ENCODE results near the gene RIPOR3.
"Not testable (repeated sequence)": the region's sequence is repeated elsewhere in the genome, so short reads cannot be mapped to it uniquely, and the experiment has no call there.

The RIPOR3 gene

DNA sequence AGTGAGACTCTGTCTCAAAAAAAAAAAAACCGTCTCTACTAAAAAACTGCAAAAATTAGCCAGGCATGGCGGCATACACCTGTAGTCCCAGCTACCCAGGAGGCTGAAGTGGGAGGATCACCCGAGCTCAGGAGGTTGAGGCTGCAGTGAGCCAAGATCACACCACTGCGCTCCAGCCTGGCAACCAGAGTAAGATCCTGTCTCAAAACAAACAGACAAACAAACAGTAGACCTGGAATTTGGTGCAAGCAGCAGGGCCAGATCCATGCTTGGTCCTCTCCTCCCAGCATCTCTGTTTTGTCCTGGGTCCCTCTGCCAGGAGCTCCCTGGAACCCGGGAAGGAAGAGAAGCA lies 11.6 kb downstream of the RIPOR3 start:
- DNase-seq, result no peak

DNA sequence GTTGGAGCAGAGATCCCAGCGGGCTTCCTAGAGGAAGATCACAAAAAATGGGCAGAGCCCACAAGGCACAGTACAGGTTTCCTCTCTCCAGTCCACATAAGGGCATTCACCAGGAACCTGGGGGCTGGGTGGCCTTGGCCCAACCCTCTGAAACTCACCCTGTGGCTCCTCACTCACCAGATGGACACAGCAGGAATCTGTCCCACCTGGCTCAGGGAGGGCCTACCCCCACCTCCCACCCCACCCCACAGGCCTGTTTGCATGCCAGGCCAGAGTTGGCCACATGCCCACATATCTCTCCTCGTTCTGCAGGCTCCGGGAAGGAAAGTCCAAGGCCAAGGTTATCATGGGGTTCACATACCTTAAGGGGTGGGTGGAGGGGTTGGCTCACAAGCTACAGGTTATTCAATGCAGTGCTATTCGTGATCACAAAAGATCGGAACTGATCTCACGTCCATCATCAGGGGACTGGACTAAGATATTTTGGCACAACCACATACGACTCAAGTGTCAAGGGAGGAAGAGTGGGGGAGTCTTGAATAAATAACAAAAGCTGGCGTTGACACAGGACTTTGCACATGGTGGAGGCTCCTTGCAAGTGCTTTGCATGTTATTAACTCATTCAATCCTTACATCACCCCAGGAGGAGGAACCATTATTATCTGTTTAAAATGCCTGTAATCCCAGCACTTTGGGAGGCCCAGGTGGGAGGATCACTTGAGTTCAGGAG lies 13.0 kb downstream of the RIPOR3 start:
- DNase-seq, result no peak

DNA sequence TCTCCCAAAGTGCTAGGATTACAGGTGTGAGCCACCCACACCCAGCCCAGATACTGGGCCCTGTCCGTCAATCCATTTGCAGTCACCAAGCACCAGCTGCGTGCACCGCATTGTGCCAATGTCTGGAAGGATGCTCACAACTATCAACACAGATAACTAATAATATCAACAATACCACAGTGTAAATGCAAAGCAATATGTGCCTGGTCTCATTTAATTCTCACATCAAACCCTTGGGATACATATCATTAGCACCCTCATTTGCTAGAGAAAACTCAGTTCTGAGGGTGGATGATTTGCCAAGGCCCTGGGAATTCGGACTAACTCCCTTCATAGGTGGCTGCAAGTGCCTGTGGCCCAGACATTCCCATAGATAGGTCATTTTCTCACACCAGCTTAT lies 14.5 kb downstream of the RIPOR3 start:
- DNase-seq, result no peak

DNA sequence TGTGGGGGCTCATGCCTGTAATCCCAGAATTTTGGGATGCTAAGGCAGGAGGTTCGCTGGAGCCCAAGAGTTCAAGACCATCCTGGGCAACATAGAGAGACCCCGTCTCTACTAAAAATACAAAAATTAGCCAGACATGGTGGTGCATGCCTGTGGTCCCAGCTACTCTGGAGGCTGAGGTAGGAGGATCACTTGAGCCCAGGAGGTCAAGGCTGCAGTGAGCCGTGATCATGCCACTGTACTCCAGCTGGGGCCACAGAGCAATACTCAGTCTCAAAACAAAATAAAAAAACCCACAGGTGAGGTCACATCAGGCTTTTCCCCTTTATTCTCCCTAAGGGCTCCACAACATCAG lies 15.0 kb downstream of the RIPOR3 start:
- not testable (repeated sequence) for DNase-seq

- DNase-seq, result no peak
Measured at GRCh38 chr20:50675671-50676376, 15.5 kb downstream of the RIPOR3 start.

DNA sequence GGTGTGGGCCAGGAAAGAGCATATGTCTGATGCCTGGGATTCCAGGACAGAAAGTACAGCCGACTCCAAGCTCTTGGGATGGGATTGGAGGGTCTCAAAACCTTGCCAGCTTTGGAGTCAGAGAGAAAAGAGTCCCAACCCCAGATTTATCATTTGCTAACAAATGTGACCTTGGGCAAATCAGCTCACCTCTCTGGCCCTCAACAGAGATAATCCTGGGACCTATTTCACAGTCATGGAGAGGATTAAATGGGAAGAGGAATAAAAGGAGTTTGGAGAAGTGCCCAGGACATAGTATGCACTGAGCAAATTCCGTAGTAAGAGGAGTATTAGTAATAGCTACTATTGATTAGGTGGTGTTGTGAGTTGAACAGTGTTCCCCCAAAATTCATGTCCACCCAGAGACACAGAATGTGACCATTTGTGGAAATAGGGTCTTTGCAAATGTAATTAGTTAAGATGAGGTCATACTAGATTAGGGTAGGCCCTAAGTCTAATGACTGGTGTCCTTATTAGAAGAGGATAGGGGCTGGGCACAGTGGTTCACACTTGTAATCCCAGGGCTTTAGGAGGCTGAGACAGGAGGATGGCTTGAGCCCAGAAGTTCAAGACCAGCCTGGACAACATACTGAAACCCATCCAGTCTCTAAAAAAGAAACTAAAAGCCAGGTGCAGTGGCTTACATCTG lies 17.1 kb downstream of the RIPOR3 start:
- no peak for DNase-seq

DNA sequence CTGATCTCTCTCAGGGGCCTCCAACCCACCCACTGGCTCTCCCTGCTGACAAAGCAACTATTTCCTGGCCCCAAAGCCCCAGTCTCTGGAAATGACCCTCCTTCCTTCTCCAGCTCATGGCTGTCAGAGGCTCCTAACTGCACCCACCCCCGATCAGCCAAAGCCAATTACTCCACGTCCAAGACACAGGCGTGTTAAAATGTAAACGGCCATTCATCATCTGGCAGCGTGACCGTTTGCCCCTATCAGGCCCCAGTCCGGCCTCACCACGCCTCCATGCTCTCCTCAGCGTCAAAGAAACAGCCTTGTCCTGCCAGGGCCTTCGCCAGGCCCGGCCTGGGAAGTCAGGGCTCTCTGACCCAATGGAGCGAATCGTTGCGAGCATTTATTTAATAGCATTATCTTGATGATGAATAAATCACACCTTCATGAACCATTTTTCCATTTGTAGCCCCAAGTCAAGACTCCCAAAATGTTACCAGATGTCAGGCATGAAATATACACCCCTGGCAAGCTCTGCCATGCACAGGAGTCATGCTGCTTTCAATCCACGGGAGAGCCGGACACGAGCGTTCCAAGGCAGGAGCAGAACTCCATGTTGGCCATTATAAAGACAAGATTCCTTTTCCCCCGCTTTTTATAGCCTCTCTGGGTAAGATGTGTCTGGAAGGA lies 17.7 kb downstream of the RIPOR3 start:
- no peak for DNase-seq

GRCh38 chr20:50673146-50673465 lies 18.2 kb downstream of the RIPOR3 start:
- DNase-seq, result no peak

DNA sequence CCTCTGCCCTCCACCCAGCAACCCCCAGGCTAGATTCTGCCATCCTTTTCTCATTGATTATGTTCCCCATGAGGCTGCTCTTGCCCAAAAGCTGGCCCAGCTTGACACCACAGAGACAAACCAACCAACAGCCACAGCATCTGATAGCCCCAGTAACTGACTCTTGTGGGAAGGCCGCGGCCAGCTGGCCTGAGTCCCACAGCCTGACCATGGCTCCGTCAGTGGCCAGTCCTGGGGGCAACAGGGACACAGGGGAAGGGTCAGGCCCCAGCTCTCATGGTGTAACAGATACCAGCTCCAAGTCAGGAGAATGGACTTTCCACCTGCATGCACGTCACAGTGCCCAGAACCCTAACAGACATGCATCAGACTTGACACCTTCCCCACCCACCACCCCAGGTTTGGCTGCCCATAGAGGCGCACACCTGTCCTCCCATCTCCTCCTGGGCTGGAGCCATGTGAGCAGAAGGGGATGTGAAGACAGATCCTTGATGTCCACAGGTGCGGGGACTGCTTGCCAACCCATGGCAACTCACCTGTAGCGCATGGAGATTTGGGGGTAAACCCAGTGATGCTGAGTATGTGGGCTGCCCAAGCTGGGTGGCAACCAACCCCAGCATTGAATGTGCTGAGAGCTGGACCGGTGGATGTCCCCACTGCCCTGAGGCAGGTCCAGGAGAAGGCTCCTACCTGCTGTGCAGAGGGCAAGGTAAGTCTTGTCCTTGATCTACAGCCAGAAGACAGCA lies 18.8 kb downstream of the RIPOR3 start:
- no peak for DNase-seq

DNA sequence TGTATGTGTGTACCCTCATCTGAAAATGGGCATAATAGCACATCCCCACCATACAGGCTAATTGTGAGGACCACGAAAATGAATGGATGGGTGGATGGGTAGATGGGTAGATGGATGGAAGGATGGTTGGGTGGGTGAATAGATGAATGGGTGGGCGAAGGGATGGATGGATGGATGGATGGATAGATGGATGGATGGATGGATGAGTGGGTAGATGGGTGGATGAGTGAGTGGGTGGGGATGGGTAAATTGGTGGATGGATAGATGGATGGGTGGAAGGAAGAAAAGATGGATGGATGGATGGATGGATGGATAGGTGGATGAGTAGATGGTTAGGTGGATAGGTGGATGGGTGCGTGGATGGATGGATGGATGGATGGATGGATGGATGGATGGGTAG lies 19.7 kb downstream of the RIPOR3 start:
- no peak for DNase-seq

DNA sequence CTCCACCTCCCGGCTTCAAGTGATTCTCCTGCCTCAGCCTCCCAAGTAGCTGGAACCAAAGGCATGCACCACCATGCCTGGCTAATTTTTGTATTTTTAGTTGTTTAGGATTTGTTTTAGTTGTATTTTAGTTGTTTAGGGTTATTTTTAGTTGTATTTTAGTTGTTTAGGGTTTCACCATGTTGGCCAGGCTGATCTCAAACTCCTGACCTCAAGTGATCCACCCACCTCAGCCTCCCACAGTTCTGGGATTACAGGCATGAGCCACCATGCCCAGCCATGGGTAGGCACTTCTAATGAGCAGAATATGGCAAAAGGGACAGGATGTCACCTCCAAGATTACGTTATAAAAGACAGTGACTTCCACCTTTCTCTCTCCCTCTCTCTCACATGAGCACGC lies 20.3 kb downstream of the RIPOR3 start:
- not testable (repeated sequence) for DNase-seq

DNA sequence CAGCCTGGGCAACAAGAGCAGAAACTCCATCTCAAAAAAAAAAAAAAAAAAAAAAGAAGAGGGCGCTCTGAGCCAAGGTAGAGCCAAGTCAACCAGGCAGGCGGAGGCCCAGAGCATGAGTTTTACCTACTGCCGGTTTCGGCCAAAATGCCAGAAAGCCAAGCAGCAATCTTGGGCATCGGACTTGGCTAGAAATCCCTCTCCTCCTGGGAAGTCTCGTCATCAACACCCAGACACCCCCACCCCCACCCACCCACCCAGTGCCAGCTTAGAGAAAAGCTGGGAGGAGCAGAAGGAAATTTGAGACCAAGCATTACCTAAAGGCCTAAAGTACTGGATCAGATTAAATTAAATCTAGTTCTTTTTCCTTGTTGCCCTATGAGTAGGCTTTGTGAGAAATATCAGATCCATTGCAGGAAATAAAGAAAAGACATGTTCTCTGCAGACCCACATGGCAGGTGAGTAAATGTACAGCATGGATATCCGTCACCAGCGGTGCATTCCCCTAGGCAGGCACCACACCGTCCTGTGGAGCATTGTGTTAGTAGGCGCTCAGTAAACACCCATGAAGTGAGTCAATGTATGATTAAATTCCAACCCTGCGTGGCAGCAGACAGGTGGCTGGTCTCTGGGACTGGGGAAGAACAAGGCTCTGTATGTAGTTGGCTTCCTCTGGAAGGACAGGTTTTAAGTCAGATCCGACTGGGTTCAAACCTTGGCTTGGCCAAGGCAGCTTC lies 21.0 kb downstream of the RIPOR3 start:
- no peak for DNase-seq

- DNase-seq, result no peak
Measured at GRCh38 chr20:50668798-50669197, 22.5 kb downstream of the RIPOR3 start.

GRCh38 chr20:50668326-50668725 lies 23.0 kb downstream of the RIPOR3 start:
- no peak for DNase-seq

- DNase-seq, result no peak
Measured at GRCh38 chr20:50666709-50667298, 24.5 kb downstream of the RIPOR3 start.

GRCh38 chr20:50664254-50664653 lies 27.1 kb downstream of the RIPOR3 start:
- DNase-seq, result no peak

DNA sequence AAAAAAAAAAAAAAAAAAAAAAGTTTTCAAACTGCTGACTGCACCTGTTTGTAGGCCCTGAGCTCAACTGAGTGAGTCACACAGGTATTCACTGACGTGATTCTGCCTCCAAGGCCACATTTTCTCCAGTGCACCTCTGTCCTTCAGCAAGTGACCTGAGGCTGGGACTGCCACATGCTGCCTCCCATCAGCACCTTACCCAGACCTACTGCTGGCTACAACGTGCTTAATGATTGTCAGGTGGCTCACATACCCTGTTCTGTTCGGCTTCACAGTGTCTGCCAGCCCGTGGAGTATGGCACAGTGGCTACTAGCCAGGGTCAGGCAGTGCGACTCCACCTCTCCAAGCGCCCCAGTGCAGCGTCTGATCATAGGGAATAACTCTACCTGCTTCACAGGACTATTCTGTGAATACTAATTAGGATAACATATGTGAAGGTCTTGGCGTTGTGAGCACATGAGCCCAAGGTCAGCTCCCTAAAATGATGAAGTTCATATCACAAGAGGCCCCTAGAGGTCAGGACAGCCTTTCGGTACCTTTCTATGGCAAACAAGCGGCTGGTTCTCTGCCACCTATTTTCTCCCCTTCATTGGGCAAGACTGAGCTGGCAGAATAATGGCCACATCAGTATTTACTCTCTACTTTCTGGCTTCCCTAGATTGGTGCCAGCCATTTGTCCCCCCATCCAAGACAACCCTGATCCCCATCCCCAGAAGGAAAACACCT lies 28.1 kb downstream of the RIPOR3 start:
- no peak for DNase-seq

- no peak for DNase-seq
Measured at GRCh38 chr20:50659975-50660670, 31.2 kb downstream of the RIPOR3 start.

DNA sequence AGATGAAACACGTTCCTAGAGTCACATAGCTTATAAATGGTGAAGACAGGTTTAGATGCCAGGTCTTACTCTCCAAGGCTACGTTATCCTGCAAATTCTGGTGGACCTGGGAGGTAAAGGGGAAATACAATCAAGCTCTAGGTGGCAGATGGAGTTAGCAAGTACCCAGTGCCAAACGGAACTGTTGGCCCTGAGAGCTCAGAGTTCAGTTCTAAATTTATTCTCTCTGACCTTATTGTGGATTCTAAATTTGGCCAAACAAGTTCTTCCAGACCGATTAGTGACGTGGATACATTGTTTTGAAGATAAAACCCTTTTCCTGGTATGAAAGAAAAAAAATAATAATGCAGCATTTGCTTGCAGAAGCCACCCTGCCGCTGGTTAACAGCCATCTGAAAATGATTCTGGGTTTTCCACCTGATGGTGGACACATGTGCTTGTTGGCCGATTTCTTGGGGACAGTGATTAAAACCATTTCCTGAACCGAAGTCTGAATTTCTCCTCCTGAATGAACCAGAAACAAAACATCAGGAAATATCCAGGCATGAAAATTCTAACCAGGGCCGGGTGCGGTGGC lies 32.5 kb downstream of the RIPOR3 start:
- DNase-seq, result no peak

DNA sequence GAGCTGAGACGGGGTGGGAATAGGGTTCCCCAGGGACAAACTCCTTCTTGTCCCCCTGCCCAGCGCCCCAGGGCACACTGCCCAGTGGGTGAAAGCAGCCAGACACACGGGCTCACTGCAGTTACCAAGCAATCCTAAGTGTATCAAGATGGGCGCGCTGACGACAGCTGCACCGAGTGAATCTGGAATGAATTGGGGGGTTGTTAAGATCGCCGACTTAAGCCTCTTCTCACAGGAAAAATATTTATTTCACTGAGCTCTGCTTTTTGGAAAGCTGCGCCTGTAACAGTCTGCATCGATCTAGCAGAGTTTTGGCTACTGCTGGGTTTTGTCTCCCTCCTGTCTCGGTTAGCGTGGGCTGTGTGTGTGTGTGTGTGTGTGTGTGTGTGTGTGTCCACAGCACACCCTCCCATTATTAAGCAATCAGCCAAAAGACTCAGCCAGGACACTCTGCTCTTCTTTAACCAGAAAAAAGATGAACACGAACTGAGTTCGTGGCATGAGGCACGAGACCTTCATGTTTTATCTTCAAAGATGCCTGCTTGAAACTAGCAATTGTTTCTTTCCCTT lies 35.9 kb downstream of the RIPOR3 start:
- DNase-seq, result no peak
